Stimulated activated naive CD8-positive, alpha-beta T cell treated with anti-CD3 and anti-CD28 coated beads, Interleukin-15, Interleukin-2, amounts not matched to agents 100 ng/mL and 50 ng/mL, for 24 hours (primary cell): ENCODE data around the gene TSPAN4.

Source experiments
- H3K27ac Mint-ChIP-seq: one replicate; pipeline ENCODE4 v1.8.0; 2021; ENCODE audit warnings: mild to moderate bottlenecking, mixed read lengths
- H3K27me3 Mint-ChIP-seq: one replicate; pipeline ENCODE4 v1.8.0; 2021; ENCODE audit warnings: mixed read lengths
- H3K36me3 Mint-ChIP-seq: one replicate; pipeline ENCODE4 v1.8.0; 2021; ENCODE audit warnings: low read depth, mixed read lengths
- H3K4me1 Mint-ChIP-seq: one replicate; pipeline ENCODE4 v1.8.0; 2021; ENCODE audit warnings: low read depth, mixed read lengths
- H3K4me3 Mint-ChIP-seq: one replicate; pipeline ENCODE4 v1.8.0; 2021; ENCODE audit warnings: mild to moderate bottlenecking, mixed read lengths
- H3K9me3 Mint-ChIP-seq: one replicate; pipeline ENCODE4 v1.8.0; 2021; ENCODE audit warnings: mixed read lengths

Gene TSPAN4

DNA sequence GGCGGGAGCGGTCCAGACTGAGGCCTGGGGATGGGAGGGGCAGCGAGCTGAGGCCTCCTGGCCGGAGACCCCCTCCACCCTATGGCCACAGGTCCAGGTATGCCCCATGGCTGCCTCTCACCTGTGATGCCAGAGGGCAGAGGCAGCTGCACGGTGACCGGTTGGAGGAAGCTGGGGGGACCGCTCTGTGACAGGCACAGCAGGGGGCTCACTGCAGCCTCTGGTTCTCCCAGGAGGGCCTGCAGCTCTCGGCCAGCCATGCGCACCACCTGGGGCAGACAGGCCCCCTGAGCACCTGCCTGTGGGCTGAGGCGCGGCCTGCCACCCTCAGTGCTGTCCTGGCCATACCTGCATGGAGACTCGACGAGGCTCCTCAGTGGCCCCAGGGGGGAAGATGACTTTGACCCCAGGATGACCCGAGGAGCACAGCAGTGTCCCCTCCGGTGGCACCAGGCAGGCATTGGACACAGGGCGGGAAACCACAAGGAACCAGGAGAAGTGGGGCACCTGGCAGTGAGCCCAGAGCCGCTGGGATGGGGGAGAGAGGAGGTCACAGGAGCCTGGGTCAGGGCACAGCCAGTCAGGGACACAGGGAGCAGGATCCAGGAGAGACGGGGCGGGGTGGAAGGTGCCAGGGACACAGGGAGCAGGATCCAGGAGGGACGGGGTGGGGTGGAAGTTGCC, 41.4 kb upstream of the TSPAN4 start:
- Mint-ChIP-seq H3K4me1 (peaks cover 18% of the 10 kb centered on the region), H3K27me3 (no peaks in the 10 kb centered on the region), H3K4me3 (no peak overlapping the region), H3K9me3 (no peaks in the 10 kb centered on the region), H3K36me3 (no peaks in the 10 kb centered on the region), H3K27ac (no peak overlapping the region)

DNA sequence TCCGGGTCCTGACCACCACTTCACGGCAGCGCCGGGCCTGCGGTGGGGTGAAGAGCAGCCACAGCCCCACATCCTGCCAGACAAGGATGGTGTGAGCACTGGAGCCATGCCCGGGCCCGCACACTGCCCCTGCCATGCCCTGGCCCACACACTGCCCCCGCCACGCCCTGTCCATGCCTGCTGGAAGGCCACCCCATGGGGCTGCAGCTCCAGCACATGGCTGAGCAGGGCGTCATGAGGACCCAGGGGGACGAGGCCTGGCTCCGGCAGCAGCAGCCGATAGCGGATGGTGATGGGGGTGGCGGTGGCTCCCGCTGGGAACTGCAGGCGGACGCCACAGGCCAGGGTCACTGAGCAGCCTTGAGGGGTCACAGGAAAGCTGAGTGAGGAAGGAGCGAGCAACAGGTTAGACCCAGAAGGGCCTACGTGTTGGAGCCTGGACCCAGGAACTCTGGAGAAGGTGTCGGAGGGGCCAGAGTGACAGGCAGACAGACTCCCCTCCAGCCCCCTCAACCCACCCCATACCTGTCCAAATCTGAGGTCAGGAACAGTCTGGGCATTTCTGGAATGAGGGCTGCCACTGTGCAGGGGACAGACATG, 40.5 kb upstream of the TSPAN4 start:
- Mint-ChIP-seq H3K27me3 (no peaks in the 10 kb centered on the region), H3K4me1 (peaks cover 12% of the 10 kb centered on the region), H3K36me3 (no peaks in the 10 kb centered on the region), H3K4me3 (no peak overlapping the region), H3K9me3 (no peaks in the 10 kb centered on the region), H3K27ac (no peak overlapping the region)

DNA sequence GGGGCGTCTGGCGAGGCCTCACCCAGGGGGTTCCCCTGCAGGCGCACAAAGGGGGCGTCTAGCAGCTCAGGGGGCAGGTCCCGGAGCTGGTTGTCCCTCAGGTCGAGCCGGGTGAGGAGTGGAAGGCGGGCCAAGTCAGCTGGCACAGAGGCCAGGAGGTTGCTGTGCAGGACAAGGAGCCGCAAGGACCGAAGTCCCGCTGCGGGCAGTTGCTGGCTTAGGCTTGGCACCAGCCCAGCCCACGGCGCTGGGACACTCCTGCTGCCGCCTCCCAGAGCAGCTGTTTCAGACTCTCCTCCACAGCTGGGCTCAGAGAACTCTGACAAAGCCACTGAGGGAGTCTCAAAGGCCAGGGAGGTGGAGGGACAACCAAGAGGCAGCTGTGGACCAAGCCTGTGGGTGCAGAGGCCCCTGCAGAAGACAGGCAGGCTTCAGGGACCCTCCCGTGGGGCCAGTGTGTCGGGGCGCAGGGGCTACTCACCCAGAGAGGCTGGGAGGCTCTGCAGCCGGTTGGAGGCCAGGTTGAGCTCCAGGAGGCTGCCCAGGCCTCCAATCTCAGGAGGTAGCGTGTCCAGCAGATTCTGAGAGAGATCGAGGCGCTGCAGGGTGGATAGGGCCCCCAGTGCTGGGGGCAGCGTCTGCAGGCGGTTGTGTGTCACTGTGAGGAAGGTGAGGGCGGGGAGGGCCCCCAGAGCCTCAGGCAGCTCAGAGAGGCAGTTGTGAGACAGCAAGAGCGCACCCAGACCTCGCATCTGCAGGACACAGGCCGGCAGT, 39.8 kb upstream of the TSPAN4 start:
- Mint-ChIP-seq H3K27me3 (no peaks in the 10 kb centered on the region), H3K4me3 (no peak overlapping the region), H3K36me3 (no peaks in the 10 kb centered on the region), H3K27ac (no peak overlapping the region), H3K9me3 (no peaks in the 10 kb centered on the region), H3K4me1 (peaks cover 15% of the 10 kb centered on the region)

DNA sequence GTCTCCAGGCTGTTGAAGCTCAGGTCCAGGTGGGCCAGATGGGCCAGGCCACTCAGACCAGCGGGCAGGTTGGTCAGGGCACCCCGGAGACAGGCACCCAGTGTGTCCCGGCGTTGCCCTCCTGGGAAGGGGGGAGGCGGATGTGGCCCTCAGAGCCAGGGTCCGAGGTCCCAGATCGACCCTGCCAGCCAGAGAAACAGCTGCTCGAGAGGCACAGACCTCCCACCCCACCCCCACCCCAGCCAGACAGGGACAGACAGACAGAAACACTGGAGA, 39.2 kb upstream of the TSPAN4 start:
- H3K27ac Mint-ChIP-seq, result no peak overlapping the region
- no peak overlapping the region for H3K4me3 Mint-ChIP-seq
- no peaks in the 10 kb centered on the region for H3K36me3 Mint-ChIP-seq
- H3K4me1 Mint-ChIP-seq, result peaks cover 19% of the 10 kb centered on the region
- H3K27me3 Mint-ChIP-seq, result no peaks in the 10 kb centered on the region
- no peaks in the 10 kb centered on the region for H3K9me3 Mint-ChIP-seq

DNA sequence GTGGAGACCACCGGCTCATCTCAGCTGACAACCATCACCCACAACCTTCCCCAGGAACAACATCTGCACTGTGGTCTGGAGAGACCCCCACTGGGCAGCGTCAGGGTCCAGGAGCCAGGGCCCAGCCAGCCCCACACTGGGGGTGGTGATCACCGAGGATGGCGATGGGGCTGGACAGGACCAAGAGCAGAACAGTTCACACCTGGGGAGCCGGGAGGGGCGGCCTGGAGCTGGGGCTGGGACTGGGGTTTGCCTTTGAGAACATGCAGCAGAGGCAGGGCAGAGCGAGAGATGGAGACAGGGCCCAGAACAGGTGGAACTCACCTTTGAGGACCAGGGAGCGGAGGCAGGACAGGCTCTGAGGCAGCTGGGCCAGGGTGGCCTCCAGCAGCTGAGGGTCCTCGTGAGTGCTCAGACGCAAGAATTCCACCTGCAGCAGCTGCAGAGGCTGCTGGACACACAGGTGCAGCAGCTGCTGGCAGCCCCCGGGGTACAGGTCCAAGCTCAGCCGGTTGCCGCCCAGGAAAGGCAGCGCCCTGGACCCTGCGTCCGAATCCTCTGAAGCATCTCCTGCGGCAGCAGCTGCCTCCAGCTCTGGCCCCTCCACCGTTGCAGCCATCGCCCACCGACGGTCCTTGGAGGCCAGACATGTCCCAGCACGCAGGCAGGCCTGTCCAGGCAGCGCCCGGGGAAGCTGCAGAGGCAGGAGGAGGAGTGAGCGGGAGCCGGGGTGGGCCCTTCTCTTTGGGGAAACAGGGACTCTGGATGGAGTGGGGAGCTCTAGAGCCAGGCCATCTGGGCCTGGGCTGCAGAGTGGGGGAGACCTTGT, 38.7 kb upstream of the TSPAN4 start:
- no peaks in the 10 kb centered on the region for H3K36me3 Mint-ChIP-seq
- H3K4me1 Mint-ChIP-seq, result peaks cover 25% of the 10 kb centered on the region
- H3K27me3 Mint-ChIP-seq, result no peaks in the 10 kb centered on the region
- H3K27ac Mint-ChIP-seq, result peak overlapping the region; percentile 63
- H3K9me3 Mint-ChIP-seq, result no peaks in the 10 kb centered on the region
- peak overlapping the region; percentile 80 for H3K4me3 Mint-ChIP-seq

DNA sequence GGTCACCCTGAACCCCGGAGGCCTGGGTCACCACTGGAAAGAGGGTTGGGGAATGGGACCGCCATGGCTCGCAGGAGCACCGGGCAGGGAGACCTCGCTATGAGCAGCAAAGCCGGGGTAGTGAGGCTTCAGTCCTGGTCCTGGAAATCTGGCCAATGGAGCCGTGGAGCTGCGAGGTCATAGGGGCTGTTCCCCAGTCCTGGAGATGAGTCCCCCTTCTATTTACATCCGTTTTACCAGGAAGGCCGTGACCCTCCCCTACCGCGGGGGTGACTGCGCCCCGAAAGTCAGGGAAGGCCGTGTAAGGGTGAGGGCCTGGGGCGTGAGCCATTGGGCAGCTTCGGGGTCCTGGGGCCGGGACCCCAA, 38.1 kb upstream of the TSPAN4 start:
- H3K9me3 Mint-ChIP-seq, result no peaks in the 10 kb centered on the region
- peak overlapping the region; percentile 63 for H3K27ac Mint-ChIP-seq
- H3K36me3 Mint-ChIP-seq, result no peaks in the 10 kb centered on the region
- peaks cover 26% of the 10 kb centered on the region for H3K4me1 Mint-ChIP-seq
- H3K27me3 Mint-ChIP-seq, result no peaks in the 10 kb centered on the region
- peak overlapping the region; percentile 80 for H3K4me3 Mint-ChIP-seq

DNA sequence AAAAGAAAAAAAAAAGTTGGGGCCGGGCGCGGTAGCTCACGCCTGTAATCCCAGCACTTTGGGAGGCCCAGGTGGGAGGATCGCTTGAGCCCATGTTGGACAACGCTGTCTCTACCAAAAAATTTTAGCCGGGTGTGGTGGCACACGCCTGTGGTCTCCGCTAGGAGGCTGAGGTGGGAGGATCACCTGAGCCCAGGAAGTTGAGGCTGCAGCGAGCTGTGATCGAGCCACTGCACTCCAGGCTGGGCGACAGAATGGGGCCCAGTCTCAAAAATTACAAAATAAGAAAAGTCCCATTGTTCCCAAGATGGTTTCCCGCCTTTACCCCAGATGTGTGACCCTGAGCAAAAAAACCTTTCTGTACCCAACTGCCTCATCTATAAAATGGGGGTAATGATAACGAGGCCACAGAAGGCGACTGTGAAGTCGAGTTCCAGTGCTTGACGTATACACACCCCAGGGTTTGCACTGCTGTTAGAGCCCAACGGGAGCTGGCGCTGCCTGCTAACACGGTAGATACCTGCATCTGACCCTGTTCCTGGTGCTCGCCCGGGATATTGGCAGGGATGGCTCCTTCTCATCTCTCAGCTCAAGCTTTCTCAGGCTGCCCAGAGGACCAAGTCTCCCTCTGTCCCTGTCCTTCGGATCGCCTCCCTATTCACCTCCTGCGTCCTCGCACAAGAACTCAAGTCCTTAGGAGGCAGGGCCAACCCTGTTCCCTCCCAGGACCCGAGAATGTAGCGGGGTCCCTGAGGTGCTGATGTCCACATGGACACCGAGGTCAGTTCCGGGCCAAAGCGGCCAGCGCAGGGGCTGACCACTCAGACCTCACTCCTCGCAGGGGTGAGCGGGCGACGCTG, 34.0 kb upstream of the TSPAN4 start:
- peaks cover 37% of the 10 kb centered on the region for H3K4me1 Mint-ChIP-seq

DNA sequence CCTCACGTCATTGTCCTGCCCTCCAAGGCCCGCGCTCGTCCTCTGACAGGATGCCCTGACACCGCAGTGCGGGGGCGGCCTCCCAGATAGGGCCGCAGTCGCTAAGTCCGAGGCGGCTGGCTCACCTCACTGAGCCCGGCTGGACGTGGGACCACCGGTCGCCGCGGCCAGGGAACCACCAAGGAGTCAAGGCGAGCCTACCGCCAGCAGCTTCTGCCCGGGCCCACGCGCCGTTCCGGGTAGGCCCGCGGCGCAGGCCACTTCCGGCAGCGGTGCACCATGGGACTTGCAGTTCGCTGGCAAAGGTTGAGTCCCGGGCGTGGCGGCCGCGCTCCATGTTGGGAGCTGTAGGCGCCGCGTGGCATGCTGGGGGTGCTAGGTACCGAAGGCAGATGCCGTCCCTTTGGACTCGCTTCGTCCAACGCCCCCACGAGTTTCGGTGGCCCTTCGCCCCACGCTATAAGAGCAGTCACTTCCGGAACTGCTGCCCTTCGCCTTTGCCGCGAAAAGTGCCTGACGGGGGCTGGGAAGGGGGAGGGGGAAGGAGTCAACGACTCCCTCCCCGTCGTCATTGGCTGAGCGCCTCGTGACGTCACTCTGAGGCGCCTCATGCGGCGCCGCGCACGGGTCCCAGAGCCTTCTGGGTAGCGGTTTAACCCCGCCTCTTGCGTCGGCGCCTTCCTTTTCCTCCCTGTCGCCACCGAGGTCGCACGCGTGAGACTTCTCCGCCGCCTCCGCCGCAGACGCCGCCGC, 33.2 kb upstream of the TSPAN4 start, which contains the start of gene RPLP2:
Gene RPLP2 (plus strand): TSS at position 681 of the 753 bp plus-strand sequence. CDS start 268 bp downstream, outside the sequence.
- peak within 1 kb of the TSS; percentile 97 for H3K27ac Mint-ChIP-seq
- H3K36me3 Mint-ChIP-seq, result peaks cover 37% of the 10 kb centered on the region
- H3K9me3 Mint-ChIP-seq, result no peaks in the 10 kb centered on the region
- H3K4me1 Mint-ChIP-seq, result peaks cover 31% of the 10 kb centered on the region
- no peaks in the 10 kb centered on the region for H3K27me3 Mint-ChIP-seq
- peak within 1 kb of the TSS; percentile 96 for H3K4me3 Mint-ChIP-seq

More for the DNA sequence above, 34.0 kb upstream of the TSPAN4 start:
- no peaks in the 10 kb centered on the region for H3K9me3 Mint-ChIP-seq
- H3K27ac Mint-ChIP-seq, result peak overlapping the region; percentile 97
- H3K36me3 Mint-ChIP-seq, result peaks cover 34% of the 10 kb centered on the region
- H3K27me3 Mint-ChIP-seq, result no peaks in the 10 kb centered on the region
- H3K4me3 Mint-ChIP-seq, result peak overlapping the region; percentile 96

DNA sequence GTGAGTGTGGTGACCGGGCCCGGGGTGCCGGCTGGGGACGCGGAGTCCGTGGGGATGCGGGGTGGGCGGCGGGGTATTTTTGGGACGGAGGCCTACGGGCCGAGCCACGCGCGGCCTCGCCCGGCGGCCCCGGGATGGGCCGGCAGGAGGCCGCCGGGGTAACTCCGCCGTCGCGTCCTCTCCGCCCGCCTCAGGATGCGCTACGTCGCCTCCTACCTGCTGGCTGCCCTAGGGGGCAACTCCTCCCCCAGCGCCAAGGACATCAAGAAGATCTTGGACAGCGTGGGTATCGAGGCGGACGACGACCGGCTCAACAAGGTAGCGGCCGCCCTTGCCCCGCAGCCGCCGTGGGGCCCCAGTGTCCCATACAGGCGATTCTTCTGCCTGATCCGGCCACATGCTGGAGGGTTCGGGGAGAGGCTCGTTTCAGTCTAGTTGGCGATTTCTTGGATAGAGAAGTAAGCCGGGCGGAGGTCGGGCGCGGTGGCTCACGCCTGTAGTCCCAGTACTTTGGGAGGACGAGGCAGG, 32.5 kb upstream of the TSPAN4 start:
- H3K4me3 Mint-ChIP-seq, result peak overlapping the region; percentile 96
- H3K36me3 Mint-ChIP-seq, result peaks cover 37% of the 10 kb centered on the region
- H3K4me1 Mint-ChIP-seq, result peaks cover 30% of the 10 kb centered on the region
- peak overlapping the region; percentile 97 for H3K27ac Mint-ChIP-seq
- no peaks in the 10 kb centered on the region for H3K27me3 Mint-ChIP-seq
- H3K9me3 Mint-ChIP-seq, result no peaks in the 10 kb centered on the region

DNA sequence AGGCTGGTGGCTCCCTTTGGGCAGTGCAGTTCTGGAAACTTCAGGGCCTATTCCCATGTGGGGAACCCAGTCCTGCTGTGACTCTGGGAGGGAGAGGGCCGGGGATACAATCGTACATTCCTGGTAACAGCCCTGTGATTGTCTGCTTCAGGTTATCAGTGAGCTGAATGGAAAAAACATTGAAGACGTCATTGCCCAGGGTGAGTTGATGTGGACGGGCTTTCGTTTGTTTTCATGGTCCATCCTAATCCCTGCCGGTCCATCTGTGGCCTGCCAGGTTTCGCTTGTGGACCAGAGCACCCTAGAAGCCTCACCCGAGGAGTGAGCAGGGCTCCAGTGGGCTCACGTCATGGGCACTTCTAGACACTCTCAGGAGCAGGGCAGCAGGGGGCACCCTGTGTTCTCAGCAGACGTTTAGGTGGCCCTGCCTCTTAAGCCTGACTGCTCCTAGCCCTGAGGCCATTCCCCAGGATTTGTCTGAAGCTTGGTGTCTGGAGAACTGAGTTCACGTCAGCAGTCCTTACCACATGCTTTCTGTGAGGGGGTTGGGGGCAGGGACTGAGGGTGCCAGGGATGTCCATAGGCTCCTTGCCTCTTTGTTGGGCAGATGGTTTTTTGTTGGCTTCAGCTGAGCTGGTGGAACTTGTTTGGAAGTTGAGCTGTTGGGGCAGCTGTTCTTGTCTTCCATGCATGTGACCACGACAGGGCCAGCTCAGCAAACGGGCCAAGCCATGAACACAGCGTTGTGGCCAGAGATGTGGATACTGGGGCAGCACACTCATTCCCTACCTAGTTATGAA, 31.0 kb upstream of the TSPAN4 start:
- Mint-ChIP-seq H3K27ac (peak overlapping the region; percentile 95), H3K9me3 (no peaks in the 10 kb centered on the region), H3K27me3 (no peaks in the 10 kb centered on the region), H3K4me3 (peak overlapping the region; percentile 96), H3K36me3 (peaks cover 37% of the 10 kb centered on the region), H3K4me1 (peaks cover 30% of the 10 kb centered on the region)

DNA sequence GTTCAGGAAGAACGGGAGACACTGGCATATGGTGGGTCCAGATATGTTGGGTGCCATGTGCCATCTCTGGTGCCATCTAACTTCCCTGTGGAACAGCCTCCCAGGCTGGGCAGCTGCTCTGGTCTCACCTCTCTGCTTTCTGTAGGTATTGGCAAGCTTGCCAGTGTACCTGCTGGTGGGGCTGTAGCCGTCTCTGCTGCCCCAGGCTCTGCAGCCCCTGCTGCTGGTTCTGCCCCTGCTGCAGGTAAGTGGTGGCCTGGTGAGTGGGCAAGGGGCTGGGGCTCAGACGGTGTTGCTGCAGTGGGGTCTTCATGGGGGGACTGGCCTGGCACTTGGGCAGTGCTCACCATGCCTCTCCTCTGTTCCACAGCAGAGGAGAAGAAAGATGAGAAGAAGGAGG, 30.3 kb upstream of the TSPAN4 start:
- Mint-ChIP-seq H3K27me3 (no peaks in the 10 kb centered on the region), H3K4me3 (peak overlapping the region; percentile 96), H3K4me1 (peaks cover 30% of the 10 kb centered on the region), H3K27ac (peak overlapping the region; percentile 95), H3K9me3 (no peaks in the 10 kb centered on the region), H3K36me3 (peaks cover 37% of the 10 kb centered on the region)

DNA sequence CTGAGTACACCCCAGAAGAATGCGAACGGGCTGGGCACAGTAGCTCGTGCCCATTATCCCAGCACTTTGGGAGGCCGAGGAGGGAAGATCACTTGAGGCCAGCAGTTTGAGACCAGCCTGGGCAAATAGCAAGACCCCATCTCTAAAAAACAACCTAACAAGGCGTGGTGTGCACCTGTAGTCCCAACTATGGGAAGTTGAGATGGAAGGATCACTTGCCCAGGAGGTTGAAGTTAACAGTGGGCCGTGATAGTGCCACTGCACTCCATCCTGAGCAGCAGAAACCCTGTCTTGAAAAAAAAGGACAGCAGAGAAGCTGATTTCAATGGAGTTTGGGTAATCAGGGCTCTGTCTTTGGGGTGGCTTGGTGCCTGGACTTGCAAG, 29.6 kb upstream of the TSPAN4 start:
- Mint-ChIP-seq H3K27ac (peak overlapping the region; percentile 95), H3K9me3 (no peaks in the 10 kb centered on the region), H3K4me3 (peak overlapping the region; percentile 96), H3K36me3 (peaks cover 37% of the 10 kb centered on the region), H3K4me1 (peaks cover 25% of the 10 kb centered on the region), H3K27me3 (no peaks in the 10 kb centered on the region)
